RWPE2 (cell line): ENCODE measurements around the gene SERPINI1.

Experiments used
- ATAC-seq: fragments of 200-7000 bp; cut with Tn5 transposase; 3 replicates; pipeline ENCODE4 v1.9.1; 2021; ENCODE audit warnings: low read depth
- DNase-seq: peaks from one replicate; pipeline ENCODE4 v3.0.0-alpha.2; 2020; ENCODE audit warnings: low spot score
- H3K27ac ChIP-seq: fragments of 450-650 bp; 2 replicates; pipeline ENCODE4 v1.5.1; 2017; ENCODE audit warnings: mild to moderate bottlenecking; ENCODE audit not compliant: poor library complexity, severe bottlenecking
- H3K27me3 ChIP-seq: fragments of 250-450 bp; sonication (Bioruptor Pico); 2 replicates; pipeline ENCODE4 v1.5.1; 2021; ENCODE audit warnings: mild to moderate bottlenecking, moderate library complexity; ENCODE audit not compliant: insufficient read depth, poor library complexity, severe bottlenecking
- H3K36me3 ChIP-seq: fragments of 250-450 bp; sonication (Bioruptor Pico); 2 replicates; pipeline ENCODE4 v1.5.1; 2020; ENCODE audit warnings: low read depth, mild to moderate bottlenecking, moderate library complexity
- H3K4me1 ChIP-seq: fragments of 250-450 bp; sonication (Bioruptor Pico); 2 replicates; pipeline ENCODE4 v1.5.1; 2021; ENCODE audit warnings: mild to moderate bottlenecking, moderate library complexity; ENCODE audit not compliant: insufficient read depth, poor library complexity, severe bottlenecking
- H3K4me3 ChIP-seq: fragments of 250-450 bp; sonication (Bioruptor Pico); 2 replicates; pipeline ENCODE4 v1.5.1; 2021; ENCODE audit warnings: mild to moderate bottlenecking, moderate library complexity; ENCODE audit not compliant: severe bottlenecking
- H3K9me3 ChIP-seq: fragments of 250-450 bp; sonication (Bioruptor Pico); 2 replicates; pipeline ENCODE4 v1.5.1; 2021; ENCODE audit warnings: mild to moderate bottlenecking, moderate library complexity; ENCODE audit not compliant: severe bottlenecking
- TF ChIP-seq, protein P1 (sequence below): fragments of 450-650 bp; IDR thresholded peaks from one replicate; pipeline ENCODE4 v1.5.1; 2017; ENCODE audit warnings: mild to moderate bottlenecking, moderate library complexity; ENCODE audit not compliant: poor library complexity, severe bottlenecking

Gene SERPINI1

DNA sequence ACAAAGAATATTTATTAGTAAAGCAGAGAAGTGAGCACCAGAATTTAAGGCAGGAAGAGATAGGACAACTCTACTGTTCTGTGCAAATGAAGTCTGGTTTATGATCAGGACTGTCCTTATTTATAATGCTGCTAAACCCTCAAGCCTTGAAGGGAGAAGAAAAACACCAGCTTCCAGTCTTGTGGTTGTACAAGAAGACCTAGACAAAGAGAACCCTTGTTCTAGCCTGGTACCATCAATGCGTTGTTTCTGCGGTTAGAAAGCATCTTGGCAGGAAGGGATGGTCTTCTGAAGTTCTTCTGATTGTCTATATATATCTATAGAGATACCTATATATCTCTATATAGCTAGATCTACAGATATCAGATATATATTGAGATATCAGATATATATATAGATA is 34.6 kb upstream of the SERPINI1 start:
- H3K27ac ChIP-seq = no peak overlapping the region
- no peaks in the 10 kb centered on the region for H3K27me3 ChIP-seq
- no peaks in the 10 kb centered on the region for H3K9me3 ChIP-seq
- DNase-seq = no peak
- no peaks in the 10 kb centered on the region for H3K4me1 ChIP-seq
- ATAC-seq = no peak
- TF ChIP-seq, protein P1, sequence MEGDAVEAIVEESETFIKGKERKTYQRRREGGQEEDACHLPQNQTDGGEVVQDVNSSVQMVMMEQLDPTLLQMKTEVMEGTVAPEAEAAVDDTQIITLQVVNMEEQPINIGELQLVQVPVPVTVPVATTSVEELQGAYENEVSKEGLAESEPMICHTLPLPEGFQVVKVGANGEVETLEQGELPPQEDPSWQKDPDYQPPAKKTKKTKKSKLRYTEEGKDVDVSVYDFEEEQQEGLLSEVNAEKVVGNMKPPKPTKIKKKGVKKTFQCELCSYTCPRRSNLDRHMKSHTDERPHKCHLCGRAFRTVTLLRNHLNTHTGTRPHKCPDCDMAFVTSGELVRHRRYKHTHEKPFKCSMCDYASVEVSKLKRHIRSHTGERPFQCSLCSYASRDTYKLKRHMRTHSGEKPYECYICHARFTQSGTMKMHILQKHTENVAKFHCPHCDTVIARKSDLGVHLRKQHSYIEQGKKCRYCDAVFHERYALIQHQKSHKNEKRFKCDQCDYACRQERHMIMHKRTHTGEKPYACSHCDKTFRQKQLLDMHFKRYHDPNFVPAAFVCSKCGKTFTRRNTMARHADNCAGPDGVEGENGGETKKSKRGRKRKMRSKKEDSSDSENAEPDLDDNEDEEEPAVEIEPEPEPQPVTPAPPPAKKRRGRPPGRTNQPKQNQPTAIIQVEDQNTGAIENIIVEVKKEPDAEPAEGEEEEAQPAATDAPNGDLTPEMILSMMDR = no peak
- H3K4me3 ChIP-seq = no peak overlapping the region
- H3K36me3 ChIP-seq = peaks cover 68% of the 10 kb centered on the region

DNA sequence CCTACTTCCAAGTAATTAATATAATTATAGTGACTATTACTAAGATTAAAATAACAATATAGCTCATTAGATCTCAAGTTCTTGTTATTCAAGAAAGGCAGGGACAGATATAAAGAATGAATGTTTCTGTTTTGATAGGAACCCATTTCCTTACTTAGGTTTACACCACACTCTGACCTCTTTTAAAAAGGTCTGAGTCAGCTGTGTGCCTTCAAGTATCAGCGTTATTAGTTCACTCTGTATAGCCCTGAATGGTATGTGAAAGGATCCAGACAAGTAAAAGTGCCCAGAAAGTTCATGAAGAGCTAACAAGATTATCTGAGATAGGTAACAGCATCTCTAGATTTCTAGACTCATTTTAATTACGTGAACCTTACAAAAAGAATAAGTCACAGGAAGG is 29.7 kb upstream of the SERPINI1 start:
- TF ChIP-seq, protein P1 = no peak
- H3K9me3 ChIP-seq = no peaks in the 10 kb centered on the region
- no peaks in the 10 kb centered on the region for H3K4me1 ChIP-seq
- ATAC-seq (peak; percentile 62; the same call in 2 of the 3 replicates), DNase-seq (no peak)
- H3K27ac ChIP-seq = no peak overlapping the region
- no peak overlapping the region for H3K4me3 ChIP-seq
- H3K27me3 ChIP-seq = no peaks in the 10 kb centered on the region
- H3K36me3 ChIP-seq = peaks cover 77% of the 10 kb centered on the region

DNA sequence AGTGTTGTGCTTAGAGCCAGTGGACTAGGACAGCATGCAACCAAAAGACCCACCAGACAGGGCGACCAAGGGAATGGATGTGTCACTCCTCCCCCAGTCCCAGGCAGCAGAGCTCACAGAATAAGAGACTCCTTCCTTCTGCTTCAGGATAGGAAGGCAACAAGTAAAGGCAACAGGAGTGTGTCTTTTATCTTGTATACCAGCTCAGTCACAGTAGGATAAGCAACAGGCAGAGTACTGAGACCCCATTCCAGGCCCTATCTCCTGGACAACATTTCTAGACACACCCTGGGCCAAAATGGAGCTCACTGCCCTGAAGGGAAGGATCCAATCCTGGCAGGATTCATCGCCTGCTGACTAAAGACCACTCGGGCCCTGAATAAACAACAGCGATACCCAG is 25.8 kb upstream of the SERPINI1 start:
- no peaks in the 10 kb centered on the region for H3K4me1 ChIP-seq
- H3K27ac ChIP-seq = no peak overlapping the region
- H3K4me3 ChIP-seq = no peak overlapping the region
- ATAC-seq (no peak), DNase-seq (no peak)
- H3K27me3 ChIP-seq = no peaks in the 10 kb centered on the region
- H3K9me3 ChIP-seq = no peaks in the 10 kb centered on the region
- TF ChIP-seq, protein P1 = no peak
- H3K36me3 ChIP-seq = peaks cover 80% of the 10 kb centered on the region

DNA sequence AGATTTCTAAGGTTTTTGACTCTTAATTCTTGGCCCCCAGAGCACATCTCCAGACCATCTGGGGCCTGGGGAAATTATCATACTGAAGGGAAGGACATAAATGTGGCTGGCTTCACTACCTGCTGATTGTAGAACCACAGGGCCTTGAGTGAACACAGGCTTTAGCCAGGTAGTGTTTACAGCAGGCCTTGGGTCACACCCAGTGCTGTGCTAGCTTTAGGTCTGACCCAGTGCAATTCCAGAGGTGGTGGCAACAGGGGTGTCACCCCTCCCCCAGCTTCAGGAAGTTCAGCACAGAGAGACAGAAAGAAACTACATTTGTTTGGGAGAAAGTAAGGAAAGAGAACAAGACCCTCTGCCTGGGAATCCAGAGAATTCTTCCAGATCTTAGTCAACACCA is 25.0 kb upstream of the SERPINI1 start:
- ATAC-seq (no peak), DNase-seq (no peak)
- H3K4me1 ChIP-seq = no peaks in the 10 kb centered on the region
- no peaks in the 10 kb centered on the region for H3K9me3 ChIP-seq
- H3K27ac ChIP-seq = no peak overlapping the region
- H3K27me3 ChIP-seq = no peaks in the 10 kb centered on the region
- TF ChIP-seq, protein P1 = no peak
- H3K4me3 ChIP-seq = no peak overlapping the region
- H3K36me3 ChIP-seq = peaks cover 71% of the 10 kb centered on the region

DNA sequence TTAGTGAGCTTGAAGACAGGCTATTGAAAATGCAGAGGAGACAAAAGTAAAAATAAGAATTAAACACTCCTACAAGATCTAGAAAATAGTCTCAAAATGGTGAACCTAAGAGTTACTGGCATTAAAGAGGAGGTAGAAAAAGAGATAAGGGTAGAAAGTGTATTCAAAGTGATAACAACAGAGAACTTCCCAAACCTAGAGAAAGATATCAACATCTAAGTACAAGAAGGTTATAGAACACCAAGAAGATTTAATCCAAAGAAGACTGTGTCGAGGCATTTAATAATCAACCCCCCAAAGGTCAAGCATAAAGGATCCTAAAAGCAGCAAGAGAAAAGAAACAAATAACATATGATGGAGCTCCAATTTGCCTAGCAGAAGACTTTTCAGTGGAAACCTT is 24.1 kb upstream of the SERPINI1 start:
- TF ChIP-seq, protein P1 = no peak
- Histone ChIP-seq H3K27me3 (no peaks in the 10 kb centered on the region), H3K27ac (no peak overlapping the region), H3K36me3 (peaks cover 69% of the 10 kb centered on the region), H3K4me1 (no peaks in the 10 kb centered on the region), H3K9me3 (no peaks in the 10 kb centered on the region), H3K4me3 (no peak overlapping the region)
- DNase-seq (no peak), ATAC-seq (no peak)
